Measurements from ENCODE around the gene MSMP.

MSMP gene

GRCh38 chr9:35717132-35717870 is 36.8 kb downstream of the MSMP start:
- no peak for DNase-seq

- no peak for DNase-seq
These were observed 37.8 kb downstream of the MSMP start for GRCh38 chr9:35716230-35716629.

GRCh38 chr9:35714579-35715252 is 39.4 kb downstream of the MSMP start:
- no peak for DNase-seq

- no peak for DNase-seq
These were observed 40.0 kb downstream of the MSMP start for GRCh38 chr9:35714123-35714522.

- no peak for DNase-seq
These were observed 40.5 kb downstream of the MSMP start for GRCh38 chr9:35713578-35713977.

- DNase-seq, result no peak
These were observed 41.2 kb downstream of the MSMP start for GRCh38 chr9:35712762-35713400.

GRCh38 chr9:35711501-35712428 is 42.3 kb downstream of the MSMP start:
- no peak for DNase-seq

- DNase-seq, result no peak
These were observed 43.1 kb downstream of the MSMP start for GRCh38 chr9:35710818-35711500.

GRCh38 chr9:35708146-35708545 is 45.9 kb downstream of the MSMP start:
- DNase-seq, result no peak

- no peak for DNase-seq
These were observed 47.1 kb downstream of the MSMP start for GRCh38 chr9:35706951-35707350.

GRCh38 chr9:35705836-35706430 is 48.1 kb downstream of the MSMP start:
- no peak for DNase-seq

- DNase-seq, result no peak
These were observed 48.7 kb downstream of the MSMP start for GRCh38 chr9:35705372-35705771.

- no peak for DNase-seq
These were observed 50.0 kb downstream of the MSMP start for GRCh38 chr9:35703906-35704672.
